ENCODE data around the gene TBX15. TPM values are rescaled to one million over a fixed set of nuclear protein-coding genes. Genes with fewer than 3 reads are reported as not detected.

The TBX15 gene
- total RNA-seq, 1 donor from 2014 or later: 2.9 TPM

DNA sequence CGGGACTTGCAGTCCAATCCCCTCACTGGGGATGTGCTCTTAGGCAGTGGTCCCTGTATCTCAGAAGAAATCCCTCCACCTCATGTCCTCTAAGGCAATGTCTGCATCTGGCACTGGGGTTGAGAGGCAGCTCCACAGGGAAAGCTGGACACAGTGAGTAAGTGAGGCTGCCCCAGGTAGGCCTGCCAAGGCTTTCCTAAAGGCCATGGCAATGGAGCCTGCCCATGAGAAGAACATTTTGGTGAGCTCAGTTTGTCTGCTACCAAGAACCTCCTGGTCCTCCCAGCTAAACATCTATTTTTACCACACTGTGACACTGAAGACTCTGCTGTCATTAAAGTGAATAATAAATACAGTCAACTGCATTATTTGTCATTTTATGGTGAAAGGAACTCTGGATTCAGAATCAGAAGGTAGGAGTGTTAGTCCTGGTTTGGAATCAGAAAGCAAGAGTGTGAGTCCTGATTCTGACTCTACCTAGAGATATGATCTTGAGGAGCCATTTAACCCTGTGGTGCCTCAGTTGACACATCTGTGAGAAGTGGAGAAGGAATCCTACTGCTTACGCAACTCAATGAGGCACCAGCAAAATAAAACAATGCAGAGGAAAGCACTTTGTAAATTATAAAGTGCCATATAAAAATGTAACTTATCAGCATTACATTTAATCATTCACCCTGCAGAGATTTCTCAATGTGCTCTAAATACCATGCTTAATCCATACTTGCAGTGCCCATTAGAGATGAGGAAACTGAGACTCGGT is 41.0 kb downstream of the TBX15 start:
- Mint-ChIP-seq H3K27me3 (ENCODE audit: insufficient read depth, low read depth) (peaks cover 6% of the 10 kb centered on the region), H3K4me3 (no peak overlapping the region), H3K9me3 (no peaks in the 10 kb centered on the region), H3K36me3 (no peaks in the 10 kb centered on the region), H3K27ac (no peak overlapping the region), H3K4me1 (peaks cover 4% of the 10 kb centered on the region)
- TF ChIP-seq, protein P1, sequence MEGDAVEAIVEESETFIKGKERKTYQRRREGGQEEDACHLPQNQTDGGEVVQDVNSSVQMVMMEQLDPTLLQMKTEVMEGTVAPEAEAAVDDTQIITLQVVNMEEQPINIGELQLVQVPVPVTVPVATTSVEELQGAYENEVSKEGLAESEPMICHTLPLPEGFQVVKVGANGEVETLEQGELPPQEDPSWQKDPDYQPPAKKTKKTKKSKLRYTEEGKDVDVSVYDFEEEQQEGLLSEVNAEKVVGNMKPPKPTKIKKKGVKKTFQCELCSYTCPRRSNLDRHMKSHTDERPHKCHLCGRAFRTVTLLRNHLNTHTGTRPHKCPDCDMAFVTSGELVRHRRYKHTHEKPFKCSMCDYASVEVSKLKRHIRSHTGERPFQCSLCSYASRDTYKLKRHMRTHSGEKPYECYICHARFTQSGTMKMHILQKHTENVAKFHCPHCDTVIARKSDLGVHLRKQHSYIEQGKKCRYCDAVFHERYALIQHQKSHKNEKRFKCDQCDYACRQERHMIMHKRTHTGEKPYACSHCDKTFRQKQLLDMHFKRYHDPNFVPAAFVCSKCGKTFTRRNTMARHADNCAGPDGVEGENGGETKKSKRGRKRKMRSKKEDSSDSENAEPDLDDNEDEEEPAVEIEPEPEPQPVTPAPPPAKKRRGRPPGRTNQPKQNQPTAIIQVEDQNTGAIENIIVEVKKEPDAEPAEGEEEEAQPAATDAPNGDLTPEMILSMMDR (IDR thresholded peaks at IDR 0.05): no peak
- no peak for TF ChIP-seq EZH2phosphoT487 (IDR thresholded peaks at IDR 0.05)
- TF ChIP-seq EZH2 (IDR thresholded peaks at IDR 0.05): no peak
- Histone ChIP-seq H3K79me2 (ENCODE audit: low read depth) (no peaks in the 10 kb centered on the region), H3K27me3 (no peaks in the 10 kb centered on the region), H3K4me1 (peaks cover 8% of the 10 kb centered on the region), H3K9me3 (ENCODE audit: low read depth) (no peaks in the 10 kb centered on the region), H3K4me2 (no peak overlapping the region), H2AFZ (replicated peaks) (no peak overlapping the region), H3K27ac (no peak overlapping the region), H3K9ac (no peak overlapping the region), H3K4me3 (no peak overlapping the region), H3F3A (ENCODE audit: low read depth) (no peaks in the 10 kb centered on the region), H3K36me3 (no peaks in the 10 kb centered on the region), H4K20me1 (ENCODE audit: low read depth) (no peaks in the 10 kb centered on the region)
- DNase-seq (ENCODE audit: low spot score): no peak

DNA sequence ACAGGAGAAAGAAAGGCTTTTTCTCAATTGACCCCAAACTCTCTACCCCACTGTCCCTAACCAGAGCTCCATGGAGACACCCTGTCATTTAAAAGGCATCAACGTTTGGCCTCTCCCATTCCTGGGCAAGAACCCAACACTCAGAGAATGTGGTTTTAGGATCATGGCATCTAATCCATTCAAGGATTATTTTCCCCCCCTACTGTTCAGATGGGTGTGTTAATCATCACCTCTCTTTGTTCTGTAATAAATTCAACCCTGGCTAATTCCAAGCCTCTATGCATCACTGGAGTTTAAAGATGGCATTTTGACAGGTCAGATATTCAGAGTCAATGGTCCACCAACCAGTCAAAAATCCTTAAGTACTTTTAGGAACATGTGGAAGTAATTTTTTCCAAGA is 42.7 kb downstream of the TBX15 start:
- Histone ChIP-seq H3K79me2 (ENCODE audit: low read depth) (no peaks in the 10 kb centered on the region), H3F3A (ENCODE audit: low read depth) (no peaks in the 10 kb centered on the region), H3K36me3 (no peaks in the 10 kb centered on the region), H2AFZ (replicated peaks) (no peak overlapping the region), H3K9me3 (ENCODE audit: low read depth) (no peaks in the 10 kb centered on the region), H3K4me2 (no peak overlapping the region), H3K4me1 (peaks cover 7% of the 10 kb centered on the region), H3K27me3 (no peaks in the 10 kb centered on the region), H3K27ac (no peak overlapping the region), H3K4me3 (no peak overlapping the region), H4K20me1 (ENCODE audit: low read depth) (no peaks in the 10 kb centered on the region), H3K9ac (no peak overlapping the region)
- Mint-ChIP-seq H3K4me1 (peaks cover 4% of the 10 kb centered on the region), H3K4me3 (no peak overlapping the region), H3K27ac (no peak overlapping the region), H3K36me3 (no peaks in the 10 kb centered on the region), H3K27me3 (ENCODE audit: insufficient read depth, low read depth) (peaks cover 3% of the 10 kb centered on the region), H3K9me3 (no peaks in the 10 kb centered on the region)
- TF ChIP-seq EZH2phosphoT487 (IDR thresholded peaks at IDR 0.05): no peak
- no peak for TF ChIP-seq EZH2 (IDR thresholded peaks at IDR 0.05)
- TF ChIP-seq, protein P1 (IDR thresholded peaks at IDR 0.05): no peak
- peak; percentile 40 for DNase-seq (ENCODE audit: low spot score)

DNA sequence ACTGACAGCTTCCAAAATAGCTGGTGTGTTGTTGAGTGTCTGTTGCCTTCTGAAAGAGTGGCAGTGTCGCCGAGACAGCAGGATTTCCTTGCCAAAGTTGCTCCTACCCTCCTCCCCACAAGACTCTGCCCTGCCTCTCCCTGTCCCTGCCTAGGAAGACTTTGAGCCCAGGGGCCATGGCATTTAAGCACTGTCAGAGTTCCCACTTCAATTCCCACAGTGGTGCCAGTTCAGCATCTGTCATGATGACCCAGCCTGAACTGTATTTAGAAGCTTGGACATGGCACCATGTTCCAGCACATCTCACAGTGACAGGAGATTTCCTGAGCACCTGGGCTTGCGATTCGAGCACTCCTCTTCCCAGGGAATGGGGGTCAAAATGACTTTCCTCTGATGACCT is 43.6 kb downstream of the TBX15 start:
- Histone ChIP-seq H3K79me2 (ENCODE audit: low read depth) (no peaks in the 10 kb centered on the region), H3K27ac (no peak overlapping the region), H3K36me3 (no peaks in the 10 kb centered on the region), H3K9ac (no peak overlapping the region), H3K27me3 (no peaks in the 10 kb centered on the region), H3F3A (ENCODE audit: low read depth) (no peaks in the 10 kb centered on the region), H3K4me1 (no peaks in the 10 kb centered on the region), H2AFZ (replicated peaks) (no peak overlapping the region), H3K4me2 (no peak overlapping the region), H3K4me3 (no peak overlapping the region), H3K9me3 (ENCODE audit: low read depth) (no peaks in the 10 kb centered on the region), H4K20me1 (ENCODE audit: low read depth) (no peaks in the 10 kb centered on the region)
- no peak for DNase-seq (ENCODE audit: low spot score)
- H3K4me3 Mint-ChIP-seq: no peak overlapping the region
- peaks cover 4% of the 10 kb centered on the region for H3K4me1 Mint-ChIP-seq
- peaks cover 3% of the 10 kb centered on the region for H3K27me3 Mint-ChIP-seq (ENCODE audit: insufficient read depth, low read depth)
- TF ChIP-seq EZH2phosphoT487 (IDR thresholded peaks at IDR 0.05) (no peak), EZH2 (IDR thresholded peaks at IDR 0.05) (no peak)
- TF ChIP-seq, protein P1 (IDR thresholded peaks at IDR 0.05): no peak
- H3K27ac Mint-ChIP-seq: no peak overlapping the region
- no peaks in the 10 kb centered on the region for H3K9me3 Mint-ChIP-seq
- H3K36me3 Mint-ChIP-seq: no peaks in the 10 kb centered on the region
